CD4-positive, alpha-beta T cell treated with Interleukin-10 for 1 hour (primary cell): ENCODE results near the gene PSME4.
"Not testable (repeated sequence)": the region's sequence is repeated elsewhere in the genome, so short reads cannot be mapped to it uniquely, and the experiment has no call there.

Experiments used
- DNase-seq: peaks from one replicate; pipeline ENCODE4 v3.0.0-alpha.2; 2020

Gene PSME4

GRCh38 chr2:53961478-53962216 lies 9.1 kb downstream of the PSME4 start:
- not testable (repeated sequence) for DNase-seq

- DNase-seq = no peak
These were observed 10.3 kb downstream of the PSME4 start for GRCh38 chr2:53960476-53960875.

- no peak for DNase-seq
These were observed 12.3 kb downstream of the PSME4 start for GRCh38 chr2:53958443-53958842.

DNA sequence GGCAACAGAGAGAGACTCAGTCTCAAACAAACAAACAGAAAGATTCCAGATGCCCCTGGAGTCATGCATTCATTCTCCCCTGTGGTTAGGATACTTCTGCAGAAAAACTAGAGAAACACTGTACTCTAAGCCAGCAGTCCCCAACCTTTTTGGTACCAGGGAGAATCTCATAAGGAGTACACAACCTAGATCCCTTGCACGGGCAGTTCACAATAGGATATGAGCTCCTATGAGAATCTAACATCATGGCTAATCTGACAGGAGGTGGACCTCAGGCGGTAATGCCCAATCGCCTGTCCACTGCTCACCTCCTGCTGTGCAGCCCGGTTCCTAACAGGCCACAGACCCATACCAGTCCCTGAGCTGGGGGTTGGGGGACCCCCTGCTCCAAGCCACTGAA lies 18.3 kb downstream of the PSME4 start:
- no peak for DNase-seq

GRCh38 chr2:53949457-53949856 lies 21.3 kb downstream of the PSME4 start:
- no peak for DNase-seq

- DNase-seq = no peak
These were observed 25.3 kb downstream of the PSME4 start for GRCh38 chr2:53945538-53945937.

- DNase-seq = no peak
These were observed 26.3 kb downstream of the PSME4 start for GRCh38 chr2:53944542-53944941.

DNA sequence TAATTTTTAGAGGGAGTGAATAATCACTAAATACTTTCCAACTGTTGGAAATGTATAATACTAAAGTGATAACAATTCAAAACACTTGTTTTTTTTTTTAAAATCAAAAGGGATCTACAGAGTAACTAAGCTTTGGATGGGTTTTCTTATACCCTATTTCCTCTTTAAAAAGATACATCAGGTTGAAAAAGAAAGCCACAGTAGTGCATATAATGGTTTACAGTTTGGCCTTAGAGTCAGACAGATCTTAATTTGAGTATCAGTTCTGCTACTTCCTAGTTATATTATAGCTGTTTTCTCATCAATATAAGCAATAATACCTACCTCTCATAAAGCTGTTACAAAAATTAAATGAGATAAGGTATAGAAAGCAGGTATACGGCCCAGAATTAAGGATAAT lies 28.5 kb downstream of the PSME4 start:
- DNase-seq = no peak

GRCh38 chr2:53941749-53942148 lies 29.0 kb downstream of the PSME4 start:
- DNase-seq = no peak

DNA sequence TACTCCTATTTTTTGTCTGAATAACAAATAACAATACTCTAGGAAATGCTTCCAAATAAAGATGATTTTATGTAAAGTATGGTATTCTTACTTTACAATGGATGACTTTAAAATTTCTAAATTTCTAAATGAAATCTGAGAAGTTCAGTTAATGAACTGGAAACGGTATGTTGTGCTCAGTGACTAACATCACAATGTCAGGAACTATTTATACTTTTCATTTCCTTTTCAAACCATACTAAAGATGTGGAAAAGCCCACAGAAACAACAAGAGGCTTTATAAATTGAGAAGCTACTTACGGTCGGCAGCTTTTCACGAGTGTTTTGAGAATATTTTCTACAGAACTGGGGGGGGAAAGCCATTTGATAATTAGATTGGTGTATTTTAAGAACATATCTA lies 31.1 kb downstream of the PSME4 start:
- DNase-seq = no peak

DNA sequence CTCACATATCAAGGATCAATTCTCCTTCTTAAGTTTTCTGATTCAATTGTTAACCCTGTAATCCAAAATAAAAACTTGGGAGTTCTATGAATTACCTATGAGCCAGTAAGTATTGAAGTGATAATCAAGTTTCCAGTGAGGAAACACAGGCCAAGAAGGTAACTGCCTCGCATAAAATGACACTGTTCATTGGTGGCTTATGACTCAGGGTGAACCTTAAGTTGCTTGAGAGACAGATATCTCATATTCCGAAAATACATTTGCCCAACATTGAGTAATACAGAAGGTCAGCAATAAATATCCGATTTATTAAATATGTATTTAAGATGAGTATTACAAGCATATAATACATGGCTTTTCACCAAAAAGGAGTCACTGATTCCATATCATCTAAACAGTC lies 31.9 kb downstream of the PSME4 start:
- DNase-seq = no peak

DNA sequence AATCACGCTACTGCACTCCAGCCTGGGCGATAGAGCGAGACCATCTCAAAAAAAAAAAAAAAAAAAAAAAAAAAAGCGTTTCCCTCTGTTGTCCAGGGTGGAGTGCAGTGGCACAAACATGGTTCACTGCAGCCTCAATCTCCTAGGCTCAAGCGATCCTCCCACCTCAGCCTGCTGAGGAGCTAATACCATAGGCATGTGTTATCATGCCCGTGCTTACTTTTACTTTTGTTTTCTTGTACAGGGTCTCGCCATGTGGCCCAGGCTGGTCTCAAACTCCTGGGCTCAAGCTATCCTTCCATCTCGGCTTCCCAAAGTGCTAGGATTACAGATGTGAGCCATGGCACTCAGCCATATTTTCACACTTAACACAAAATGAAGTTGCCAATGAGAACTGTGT lies 37.5 kb downstream of the PSME4 start:
- DNase-seq = no peak

DNA sequence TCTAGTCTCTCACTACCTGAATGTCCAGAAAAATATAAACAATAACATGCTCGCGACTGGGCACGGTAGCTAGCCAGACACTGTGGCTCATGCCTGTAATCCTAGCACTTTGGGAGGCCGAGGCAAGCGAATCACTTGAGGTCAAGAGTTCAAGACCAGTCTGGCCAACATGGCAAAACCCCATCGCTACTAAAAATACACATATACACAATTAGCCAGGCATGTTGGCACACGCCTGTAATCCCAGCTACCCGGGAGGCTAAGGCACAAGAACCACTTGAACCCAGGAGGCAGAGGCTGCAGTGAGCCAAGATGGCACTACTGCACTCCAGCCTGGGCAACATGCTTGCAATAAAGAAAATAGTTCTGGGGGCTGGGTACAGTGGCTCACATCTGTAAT lies 44.5 kb downstream of the PSME4 start:
- DNase-seq = not testable (repeated sequence)

DNA sequence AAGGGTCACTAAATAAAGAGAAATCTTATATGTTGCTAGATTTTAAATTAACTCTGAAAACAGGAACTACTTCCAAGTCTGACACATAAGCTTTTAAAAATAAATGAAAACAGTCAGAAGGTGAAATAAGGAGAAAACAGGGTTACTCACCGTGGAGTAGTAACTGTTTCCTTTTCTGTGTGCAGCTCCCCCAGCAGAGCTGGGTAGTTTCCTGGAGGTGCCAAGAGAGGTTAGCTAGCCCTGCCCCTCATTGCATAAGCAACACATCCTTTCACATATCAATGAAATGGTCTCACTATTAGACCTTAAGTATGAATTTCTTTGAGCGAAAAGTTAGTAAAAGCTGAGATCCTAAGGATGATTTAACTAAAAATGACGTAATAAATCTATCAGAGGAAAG lies 57.1 kb downstream of the PSME4 start:
- DNase-seq = peak; percentile 19

DNA sequence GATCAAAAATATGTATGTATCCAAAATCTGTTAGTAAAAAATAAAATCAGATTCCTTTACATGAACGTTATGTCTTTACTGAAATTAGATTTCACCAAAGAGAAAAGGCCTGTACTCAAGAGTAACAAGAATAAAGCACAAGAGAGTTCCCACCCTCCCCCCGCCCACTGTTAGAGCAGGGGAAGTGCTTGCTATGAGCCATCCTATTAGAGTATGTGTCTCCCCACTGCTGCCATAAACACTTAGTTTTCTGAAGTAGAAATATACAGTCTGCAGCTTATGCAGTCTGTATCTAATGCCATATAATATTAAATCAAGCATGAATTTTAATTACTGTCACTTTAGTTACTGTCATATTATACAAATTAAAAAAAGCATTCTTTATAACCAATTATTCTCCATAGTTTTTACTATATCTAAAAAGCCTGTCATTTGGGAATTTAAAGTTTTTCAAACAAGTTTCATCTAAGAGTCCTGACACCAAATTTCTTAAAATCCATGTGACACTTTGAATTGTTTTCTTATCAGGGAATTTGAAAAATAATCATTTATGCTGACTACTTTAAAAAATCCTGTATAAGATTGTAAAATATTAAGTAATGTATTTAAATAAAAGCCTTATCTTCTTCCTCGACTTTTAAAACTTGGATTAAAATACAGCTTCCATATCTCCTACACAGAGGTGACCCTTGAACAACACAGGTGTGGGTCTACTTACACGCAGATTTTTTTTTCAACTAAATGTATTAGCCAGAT lies 59.2 kb downstream of the PSME4 start:
- no peak for DNase-seq

GRCh38 chr2:53907582-53907981 lies 63.2 kb downstream of the PSME4 start:
- no peak for DNase-seq

GRCh38 chr2:53905396-53905795 lies 65.4 kb downstream of the PSME4 start:
- no peak for DNase-seq

DNA sequence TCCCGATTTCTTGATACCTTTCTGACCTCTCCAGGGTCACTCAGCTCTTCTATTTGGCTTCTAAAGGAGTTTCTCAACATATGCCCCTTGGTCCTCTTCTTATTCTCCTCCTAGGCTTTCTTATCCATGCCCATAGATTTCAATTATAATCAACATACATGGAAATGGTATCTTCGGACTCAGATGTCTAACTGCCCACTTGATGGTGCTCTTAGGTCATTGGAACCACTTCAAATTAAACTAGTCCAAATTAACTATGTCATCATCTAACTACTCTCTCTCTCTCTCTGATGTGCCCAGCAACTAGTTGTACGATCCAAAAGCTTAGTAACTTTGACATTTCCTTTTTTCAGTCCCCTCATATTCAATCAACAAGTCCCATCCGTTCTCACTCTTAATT lies 67.8 kb downstream of the PSME4 start:
- DNase-seq = no peak

- DNase-seq = no peak
These were observed 69.6 kb downstream of the PSME4 start for GRCh38 chr2:53901192-53901591.

GRCh38 chr2:53896864-53897263 lies 73.9 kb downstream of the PSME4 start:
- no peak for DNase-seq

- no peak for DNase-seq
These were observed 84.2 kb downstream of the PSME4 start for GRCh38 chr2:53886406-53887280.

DNA sequence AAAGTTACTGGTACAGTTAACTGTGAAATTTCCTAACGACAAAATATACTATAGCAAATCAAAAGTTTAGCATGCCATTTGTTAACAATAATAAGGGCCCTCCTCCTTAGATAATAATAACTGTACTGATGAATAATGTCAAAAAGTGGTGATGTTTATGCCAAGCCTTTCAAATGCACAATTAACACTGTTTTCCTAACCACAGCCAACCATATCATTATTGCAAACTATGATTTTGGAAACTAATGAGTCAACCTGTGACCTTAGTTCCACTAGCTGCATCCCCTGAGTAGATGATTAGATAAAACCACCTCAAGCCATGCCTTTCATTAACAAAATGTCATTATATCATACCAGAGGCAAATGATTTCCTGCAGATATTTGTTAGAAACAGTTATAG lies 85.9 kb downstream of the PSME4 start:
- no peak for DNase-seq

DNA sequence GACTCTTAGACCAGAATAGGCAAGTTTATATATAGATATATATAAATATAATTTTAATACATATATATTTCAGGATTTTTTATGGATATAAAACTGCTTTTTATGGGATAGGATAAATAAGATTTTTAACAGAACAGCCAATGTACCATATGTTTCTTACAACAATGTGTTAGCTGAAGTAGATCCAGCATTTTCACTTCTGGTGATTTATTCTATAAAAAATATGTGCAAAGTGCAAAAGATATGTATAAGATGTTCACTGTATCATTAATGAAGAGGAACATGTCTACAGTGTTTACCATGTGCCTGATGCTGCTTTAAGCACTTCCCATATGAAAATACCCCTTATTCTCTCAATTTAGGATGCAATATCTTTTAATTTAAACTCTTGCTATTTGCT lies 88.8 kb downstream of the PSME4 start:
- no peak for DNase-seq

GRCh38 chr2:53881360-53881759 lies 89.4 kb downstream of the PSME4 start:
- no peak for DNase-seq
